Measurements from ENCODE around the gene SLC2A13. TPM values are rescaled to one million over a fixed set of nuclear protein-coding genes. Genes with fewer than 3 reads are reported as not detected.
"Not testable (repeated sequence)": the region's sequence is repeated elsewhere in the genome, so short reads cannot be mapped to it uniquely, and the experiment has no call there.

Gene SLC2A13
- total RNA-seq, 2 donors from 2014 or later, result 5.9 to 13.7 TPM

DNA sequence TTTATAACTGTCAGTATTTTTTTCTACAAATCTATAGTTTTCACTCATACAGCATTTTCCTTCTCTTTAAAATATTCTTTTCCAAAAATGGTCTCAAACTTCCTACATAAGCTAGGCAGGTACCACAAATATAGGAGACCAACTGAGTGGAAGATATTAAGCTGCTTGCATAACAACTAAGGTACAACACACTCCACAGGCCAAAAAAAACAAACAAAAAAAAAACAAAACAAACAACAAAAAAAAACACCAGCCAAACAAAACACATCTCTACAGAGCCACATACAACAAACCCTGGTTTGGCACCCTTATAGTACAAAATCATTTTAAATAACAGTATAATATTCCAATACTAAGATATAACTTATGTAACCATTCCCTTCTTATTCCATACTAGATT, 50.1 kb downstream of the SLC2A13 start:
- intact Hi-C loops (cut with DNase I), result no loop called here
- Histone ChIP-seq H3K36me3 (no peaks in the 10 kb centered on the region), H3K27ac (no peak overlapping the region), H3K27me3 (replicated peaks; ENCODE audit: insufficient read depth) (no peaks in the 10 kb centered on the region), H3K9me3 (no peaks in the 10 kb centered on the region), H3K4me1 (replicated peaks) (no peaks in the 10 kb centered on the region), H3K4me3 (no peak overlapping the region)
- TF ChIP-seq, protein P1, sequence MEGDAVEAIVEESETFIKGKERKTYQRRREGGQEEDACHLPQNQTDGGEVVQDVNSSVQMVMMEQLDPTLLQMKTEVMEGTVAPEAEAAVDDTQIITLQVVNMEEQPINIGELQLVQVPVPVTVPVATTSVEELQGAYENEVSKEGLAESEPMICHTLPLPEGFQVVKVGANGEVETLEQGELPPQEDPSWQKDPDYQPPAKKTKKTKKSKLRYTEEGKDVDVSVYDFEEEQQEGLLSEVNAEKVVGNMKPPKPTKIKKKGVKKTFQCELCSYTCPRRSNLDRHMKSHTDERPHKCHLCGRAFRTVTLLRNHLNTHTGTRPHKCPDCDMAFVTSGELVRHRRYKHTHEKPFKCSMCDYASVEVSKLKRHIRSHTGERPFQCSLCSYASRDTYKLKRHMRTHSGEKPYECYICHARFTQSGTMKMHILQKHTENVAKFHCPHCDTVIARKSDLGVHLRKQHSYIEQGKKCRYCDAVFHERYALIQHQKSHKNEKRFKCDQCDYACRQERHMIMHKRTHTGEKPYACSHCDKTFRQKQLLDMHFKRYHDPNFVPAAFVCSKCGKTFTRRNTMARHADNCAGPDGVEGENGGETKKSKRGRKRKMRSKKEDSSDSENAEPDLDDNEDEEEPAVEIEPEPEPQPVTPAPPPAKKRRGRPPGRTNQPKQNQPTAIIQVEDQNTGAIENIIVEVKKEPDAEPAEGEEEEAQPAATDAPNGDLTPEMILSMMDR (IDR thresholded peaks at IDR 0.05), result no peak
- TF ChIP-seq POLR2A (IDR thresholded peaks at IDR 0.05), result no peak
- TF ChIP-seq POLR2AphosphoS5 (IDR thresholded peaks at IDR 0.05), result no peak
- no peak for DNase-seq (ENCODE audit: low spot score)

DNA sequence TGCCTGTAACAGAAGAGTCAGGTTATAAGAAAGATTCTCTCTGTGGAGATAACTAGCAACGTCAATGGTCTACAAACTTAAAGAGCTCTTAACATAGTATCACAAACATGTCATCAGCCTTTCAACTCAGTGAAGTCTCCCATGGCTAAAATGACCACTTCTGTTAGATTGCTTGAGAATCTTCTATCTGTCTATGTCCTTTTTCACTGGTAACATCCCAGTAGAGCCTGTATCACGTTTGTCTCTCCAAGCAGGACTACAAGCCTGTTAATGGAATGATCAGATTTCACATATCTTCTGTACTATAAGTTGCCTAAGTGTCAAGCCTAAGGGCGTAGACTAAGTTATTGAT, 50.7 kb downstream of the SLC2A13 start:
- Histone ChIP-seq H3K27ac (no peak overlapping the region), H3K4me1 (replicated peaks) (no peaks in the 10 kb centered on the region), H3K9me3 (no peaks in the 10 kb centered on the region), H3K36me3 (no peaks in the 10 kb centered on the region), H3K27me3 (replicated peaks; ENCODE audit: insufficient read depth) (no peaks in the 10 kb centered on the region), H3K4me3 (no peak overlapping the region)
- intact Hi-C loops (cut with DNase I), result no loop called here
- DNase-seq (ENCODE audit: low spot score), result no peak
- WGBS, result 57% methylated on average over 3 of the region's 3 CpGs
- TF ChIP-seq POLR2A (IDR thresholded peaks at IDR 0.05), result no peak
- TF ChIP-seq POLR2AphosphoS5 (IDR thresholded peaks at IDR 0.05), result no peak
- TF ChIP-seq, protein P1 (IDR thresholded peaks at IDR 0.05), result no peak

DNA sequence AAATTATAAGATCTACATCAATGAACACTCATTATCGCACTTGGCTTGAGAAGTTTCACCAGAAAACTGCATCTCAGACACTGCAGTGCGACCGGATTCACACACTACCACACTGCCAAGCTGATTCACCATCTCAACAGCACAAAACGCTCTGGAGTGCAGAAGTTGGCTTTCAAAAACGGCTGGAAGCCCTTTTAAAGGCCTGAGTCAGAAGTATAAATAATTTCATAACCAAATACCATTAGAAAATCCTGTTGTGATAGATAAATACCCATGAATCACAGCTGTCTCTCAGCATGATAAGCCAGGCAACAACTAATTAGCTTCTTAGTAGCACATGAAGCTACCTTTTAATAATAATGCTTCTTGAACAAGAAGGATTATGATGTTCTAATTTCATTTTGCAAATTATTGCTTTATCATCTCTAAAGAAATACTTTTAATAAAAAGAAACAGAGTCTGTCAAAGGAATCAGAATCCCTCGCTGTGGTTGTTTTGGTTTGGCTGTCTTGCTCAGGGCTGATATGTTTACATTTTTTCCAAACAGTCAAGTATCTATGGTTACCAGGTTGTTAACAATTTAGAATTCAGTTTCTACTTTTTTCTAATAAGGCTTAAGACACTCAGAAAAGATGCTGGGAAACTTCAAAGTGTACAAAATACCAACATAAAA, 51.2 kb downstream of the SLC2A13 start:
- Histone ChIP-seq H3K4me1 (replicated peaks) (no peaks in the 10 kb centered on the region), H3K27me3 (replicated peaks; ENCODE audit: insufficient read depth) (no peaks in the 10 kb centered on the region), H3K36me3 (no peaks in the 10 kb centered on the region), H3K9me3 (no peaks in the 10 kb centered on the region), H3K4me3 (no peak overlapping the region), H3K27ac (no peak overlapping the region)
- intact Hi-C loops (cut with DNase I), result no loop called here
- DNase-seq (ENCODE audit: low spot score), result no peak
- 44% methylated on average over 6 of the region's 6 CpGs for WGBS
- TF ChIP-seq POLR2A (IDR thresholded peaks at IDR 0.05), result no peak
- TF ChIP-seq, protein P1 (IDR thresholded peaks at IDR 0.05), result no peak
- no peak for TF ChIP-seq POLR2AphosphoS5 (IDR thresholded peaks at IDR 0.05)

DNA sequence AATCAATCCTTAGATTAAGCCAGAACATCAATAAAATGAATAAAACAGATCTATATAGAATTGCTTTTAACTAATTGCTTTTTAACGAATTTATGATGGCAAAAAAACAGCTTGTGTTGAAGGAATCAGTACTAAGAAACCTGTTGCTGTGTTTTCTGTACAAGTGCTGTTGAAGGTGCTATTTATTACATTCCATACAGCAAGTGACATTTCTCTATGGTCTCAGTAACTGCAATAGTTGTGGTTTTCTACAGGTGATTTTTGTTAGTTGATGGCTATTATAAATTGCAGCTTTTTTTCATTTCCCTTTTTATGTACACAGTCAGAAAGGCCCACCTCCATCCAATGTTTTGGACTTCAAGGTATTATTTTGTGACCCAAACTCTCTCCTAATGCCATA, 56.6 kb downstream of the SLC2A13 start:
- H3K4me1 ChIP-seq (replicated peaks), result no peaks in the 10 kb centered on the region
- H3K27ac ChIP-seq, result no peak overlapping the region
- no peaks in the 10 kb centered on the region for H3K36me3 ChIP-seq
- no peak overlapping the region for H3K4me3 ChIP-seq
- H3K27me3 ChIP-seq (replicated peaks; ENCODE audit: insufficient read depth), result no peaks in the 10 kb centered on the region
- no peak for DNase-seq (ENCODE audit: low spot score)
- intact Hi-C loops (cut with DNase I), result no loop called here
- 81% methylated on average over 1 of the region's 1 CpG for WGBS
- no peaks in the 10 kb centered on the region for H3K9me3 ChIP-seq
- TF ChIP-seq, protein P1 (IDR thresholded peaks at IDR 0.05), result no peak
- TF ChIP-seq POLR2AphosphoS5 (IDR thresholded peaks at IDR 0.05) (no peak), POLR2A (IDR thresholded peaks at IDR 0.05) (no peak)

DNA sequence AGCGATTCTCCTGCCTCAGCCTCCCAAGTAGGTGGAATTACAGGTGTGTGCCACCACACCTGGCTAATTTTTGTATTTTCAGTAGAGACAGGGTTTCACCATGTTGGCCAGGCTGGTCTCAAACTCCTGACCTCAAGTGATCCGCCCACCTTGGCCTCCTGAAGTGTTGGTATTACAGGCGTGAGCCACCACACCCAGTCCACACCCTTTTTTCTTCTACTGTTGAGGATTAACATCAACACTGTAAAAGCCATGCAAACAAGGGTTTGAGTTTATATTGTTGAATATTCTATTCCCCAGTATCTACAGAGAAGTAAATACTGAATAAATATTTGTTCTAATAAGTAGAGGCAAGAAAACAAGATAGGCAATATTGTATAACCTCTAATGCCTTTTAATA, 58.9 kb downstream of the SLC2A13 start:
- H3K9me3 ChIP-seq; DNase-seq (ENCODE audit: low spot score); intact Hi-C loops (cut with DNase I); H3K27me3 ChIP-seq (replicated peaks; ENCODE audit: insufficient read depth); H3K27ac ChIP-seq; H3K4me3 ChIP-seq; H3K4me1 ChIP-seq (replicated peaks); H3K36me3 ChIP-seq: not testable (repeated sequence)
- 79% methylated on average over 3 of the region's 3 CpGs for WGBS
